Measurements from ENCODE around the gene SELL.

DNA sequence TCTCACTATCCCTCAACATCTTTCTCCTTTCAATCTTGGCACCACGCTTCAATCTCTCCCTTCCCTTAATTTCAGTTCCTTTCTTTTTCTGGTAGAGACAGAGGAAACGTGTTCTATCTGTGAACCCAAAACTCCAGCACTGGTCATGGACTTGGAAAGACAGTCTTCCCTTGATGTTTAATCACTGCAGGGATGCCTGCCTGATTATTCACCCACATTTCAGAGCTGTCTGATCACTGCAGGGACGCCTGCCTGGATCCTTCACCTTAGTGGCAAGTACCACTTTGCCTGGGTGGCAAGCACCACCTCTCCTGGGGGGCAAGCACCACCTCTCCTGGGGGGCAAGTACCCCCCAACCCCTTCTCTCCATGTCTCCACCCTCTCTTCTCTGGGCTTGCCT lies 27.8 kb downstream of the SELL start:
- TF ChIP-seq, protein P1, sequence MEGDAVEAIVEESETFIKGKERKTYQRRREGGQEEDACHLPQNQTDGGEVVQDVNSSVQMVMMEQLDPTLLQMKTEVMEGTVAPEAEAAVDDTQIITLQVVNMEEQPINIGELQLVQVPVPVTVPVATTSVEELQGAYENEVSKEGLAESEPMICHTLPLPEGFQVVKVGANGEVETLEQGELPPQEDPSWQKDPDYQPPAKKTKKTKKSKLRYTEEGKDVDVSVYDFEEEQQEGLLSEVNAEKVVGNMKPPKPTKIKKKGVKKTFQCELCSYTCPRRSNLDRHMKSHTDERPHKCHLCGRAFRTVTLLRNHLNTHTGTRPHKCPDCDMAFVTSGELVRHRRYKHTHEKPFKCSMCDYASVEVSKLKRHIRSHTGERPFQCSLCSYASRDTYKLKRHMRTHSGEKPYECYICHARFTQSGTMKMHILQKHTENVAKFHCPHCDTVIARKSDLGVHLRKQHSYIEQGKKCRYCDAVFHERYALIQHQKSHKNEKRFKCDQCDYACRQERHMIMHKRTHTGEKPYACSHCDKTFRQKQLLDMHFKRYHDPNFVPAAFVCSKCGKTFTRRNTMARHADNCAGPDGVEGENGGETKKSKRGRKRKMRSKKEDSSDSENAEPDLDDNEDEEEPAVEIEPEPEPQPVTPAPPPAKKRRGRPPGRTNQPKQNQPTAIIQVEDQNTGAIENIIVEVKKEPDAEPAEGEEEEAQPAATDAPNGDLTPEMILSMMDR (IDR thresholded peaks at IDR 0.05; ENCODE audit: insufficient read depth, low read length, poor library complexity, severe bottlenecking) = no peak
- TF ChIP-seq EZH2phosphoT487 (conservative IDR thresholded peaks at IDR 0.05; ENCODE audit: low read length) = no peak

All from SU-DHL-6 (cell line).